K562 (cell line): ENCODE measurements around the gene TRMT2A. TPM values are rescaled to one million over a fixed set of nuclear protein-coding genes. Genes with fewer than 3 reads are reported as not detected.
A peak's percentile ranks its signal among the peaks of the same experiment; 100 is the strongest.

ENCODE experiments used
- ERF ChIP-seq: fragments of 450-650 bp; formaldehyde crosslinking; IDR thresholded peaks from 2 replicates; pipeline ENCODE4 v1.4.0; 2020; ENCODE audit warnings: mild to moderate bottlenecking, mixed read lengths
- JUND ChIP-seq, 2 experiments: IDR thresholded peaks; 2 replicates in 1 of 2; 3 replicates in 1 of 2; pipeline ENCODE4 v1.6.1; 2011; ENCODE audit warnings: borderline replicate concordance in 2 of 2, low read depth in 2 of 2, low read length in 2 of 2, improper control_type of control experiment in 1 of 2, missing biosample characterization in 1 of 2, missing genetic modification characterization in 1 of 2, missing genetic modification reagents in 1 of 2
- KDM2B ChIP-seq: fragments of 250-450 bp; sonication (Bioruptor Pico); IDR thresholded peaks from 2 replicates; pipeline ENCODE4 v1.8.0; 2021; ENCODE audit warnings: mild to moderate bottlenecking, moderate library complexity
- MAFF ChIP-seq: IDR thresholded peaks from 2 replicates; pipeline ENCODE4 v1.6.1; 2012; ENCODE audit warnings: low read length, improper control_type of control experiment
- MAZ ChIP-seq, 2 experiments: fragments of 450-650 bp in 1 of 2; sonication (generic) in 1 of 2; formaldehyde crosslinking; IDR thresholded peaks in 1 of 2; conservative IDR thresholded peaks in 1 of 2; 2 replicates each; pipeline versions ENCODE4 v1.4.0 to v1.5.0; 2020; ENCODE audit warnings: mild to moderate bottlenecking in 1 of 2, missing genetic modification reagents in 1 of 2
- MTA3 ChIP-seq: fragments of 450-650 bp; formaldehyde crosslinking; IDR thresholded peaks from 2 replicates; pipeline ENCODE4 v1.6.1; 2017; ENCODE audit warnings: mild to moderate bottlenecking, borderline replicate concordance
- NCOA6 ChIP-seq: fragments of 450-650 bp; IDR thresholded peaks from 2 replicates; pipeline ENCODE4 v1.6.1; 2017; ENCODE audit warnings: mild to moderate bottlenecking
- RBM22 ChIP-seq: fragments of 200-400 bp; formaldehyde crosslinking; IDR thresholded peaks from 2 replicates; pipeline ENCODE4 v1.6.1; 2018; ENCODE audit warnings: low read length, low read depth; ENCODE audit not compliant: poor library complexity, severe bottlenecking
- SMARCA5 ChIP-seq: fragments of 450-650 bp; IDR thresholded peaks from 2 replicates; pipeline ENCODE4 v1.6.1; 2016
- SMARCC2 ChIP-seq: fragments of 450-650 bp; IDR thresholded peaks from 2 replicates; pipeline ENCODE4 v1.6.1; 2017; ENCODE audit warnings: antibody characterized with exemption, moderate library complexity, mild to moderate bottlenecking, low read depth
- SNRNP70 ChIP-seq: fragments of 200-400 bp; formaldehyde crosslinking; optimal IDR thresholded peaks from 2 replicates; pipeline ENCODE3; 2017; ENCODE audit warnings: low read depth, low read length
- SP1 ChIP-seq: sonication (generic); formaldehyde crosslinking; IDR thresholded peaks from 2 replicates; pipeline ENCODE4 v1.8.1; 2022; ENCODE audit warnings: mild to moderate bottlenecking, missing genetic modification reagents
- SREBF1 ChIP-seq: fragments of 150-350 bp; IDR thresholded peaks from 2 replicates; pipeline ENCODE4 v1.6.1; 2014; ENCODE audit warnings: antibody characterized with exemption, low read depth, low read length, borderline replicate concordance
- ZNF408 ChIP-seq: fragments of 250-450 bp; sonication (Bioruptor Pico); IDR thresholded peaks from 2 replicates; pipeline ENCODE4 v1.4.0; 2020; ENCODE audit warnings: low read depth, mild to moderate bottlenecking, moderate library complexity
- ZNF764 ChIP-seq: fragments of 250-450 bp; sonication (Bioruptor Pico); IDR thresholded peaks from 2 replicates; pipeline ENCODE4 v1.4.0; 2020; ENCODE audit warnings: low read depth, mild to moderate bottlenecking, moderate library complexity
- polyA plus RNA-seq, 8 experiments: library from polyadenylated mRNA; depleted of rRNA in 4 of 8; stranded (reverse) in 5 of 8; unstranded in 3 of 8; fragments of >200 nt; fragmentation: Nextera tagmentation in 2 of 8; fragmentation: Illumina TruSeq in 1 of 8; extraction: Ambion mirVana in 2 of 8; extraction: Trizol in 1 of 8; gene quantifications; 2 replicates each; pipeline versions ENCODE4 v1.2.1 to v1.2.3, GENCODE V29; 2011 to 2014; ENCODE audit warnings: inconsistent platforms in 1 of 8, missing spikeins in 1 of 8
- total RNA-seq, 7 experiments: library from RNA; depleted of rRNA in 6 of 7; stranded (reverse); fragments of >200 nt in 6 of 7; fragmentation: Illumina TruSeq in 2 of 7; extraction: Trizol in 2 of 7; gene quantifications; 2 replicates each; pipeline versions ENCODE4 v1.2.1 to v1.2.3, GENCODE V29; 2011 to 2021; ENCODE audit warnings: low replicate concordance in 1 of 7
- TF ChIP-seq, protein P1 (sequence below): sonication (generic); formaldehyde crosslinking; IDR thresholded peaks from 2 replicates; pipeline ENCODE4 v1.8.0; 2022; ENCODE audit warnings: missing genetic modification reagents, mild to moderate bottlenecking, moderate library complexity, borderline replicate concordance
- TF ChIP-seq, protein P2 (sequence below): fragments of 200-800 bp; sonication (Bioruptor generic); IDR thresholded peaks from 2 replicates; pipeline ENCODE4 v1.6.1; 2016; ENCODE audit warnings: missing genetic modification characterization, missing compliant biosample characterization
- TF ChIP-seq, protein P3 (sequence below), 2 experiments: fragments of 450-650 bp in 1 of 2; IDR thresholded peaks; 2 replicates each; pipeline ENCODE4 v1.6.1; 2011 to 2017; ENCODE audit warnings: low read depth in 2 of 2, antibody characterized with exemption in 1 of 2, borderline replicate concordance in 1 of 2, low read length in 1 of 2, mild to moderate bottlenecking in 1 of 2, mixed read lengths in 1 of 2; ENCODE audit not compliant: control insufficient read depth in 1 of 2

Gene TRMT2A
- total and polyA plus RNA-seq, 9 of the 15 experiments (the other 6 are each of a cell fraction or from before 2014, with no cell fraction given) = 1.6 to 265 (median 140) TPM

DNA sequence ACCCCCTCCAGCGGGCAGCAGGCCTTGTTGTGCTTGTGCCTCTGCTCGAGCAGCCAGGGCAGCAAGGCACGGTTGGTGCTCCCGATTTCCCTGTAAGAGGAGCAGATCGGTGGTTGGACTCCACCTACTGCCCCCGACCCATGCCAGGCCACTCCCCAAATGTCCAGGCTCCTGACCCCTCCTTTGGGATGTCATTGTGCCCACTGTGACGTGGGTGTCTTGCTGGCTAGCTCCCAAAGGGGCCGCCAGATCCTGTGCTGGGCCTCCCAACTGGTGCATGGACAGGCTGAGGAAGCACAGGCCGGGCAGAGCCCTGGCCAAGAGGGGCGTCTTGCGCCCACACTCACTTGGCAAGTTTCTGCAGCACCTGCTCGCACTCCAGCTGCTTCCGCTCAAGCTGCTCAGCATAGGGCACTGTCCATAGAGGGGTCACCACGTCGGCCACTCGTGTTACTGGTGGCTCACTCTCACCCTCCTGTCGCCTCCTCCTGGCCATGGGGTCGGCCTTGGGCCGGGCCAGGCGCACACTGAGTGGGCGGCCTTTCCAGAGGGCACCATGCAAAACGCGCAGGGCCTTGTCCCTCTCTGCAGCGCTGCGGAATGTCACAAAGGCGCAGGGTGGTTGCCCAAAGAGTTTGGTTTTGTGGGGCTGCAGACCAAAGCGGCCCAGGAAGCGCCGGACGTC, 1.2 kb downstream of the TRMT2A start, which contains the start of gene RANBP1 (continued):
- TF ChIP-seq MAFF = no peak
- TF ChIP-seq NCOA6 = no peak
- no peak for TF ChIP-seq SP1 (CRISPR knock-in tag)
- 0 out of 2 replicates have a peak, but pooled peaks have one; percentile 13 for TF ChIP-seq JUND (IDR thresholded peaks at IDR 0.05; ENCODE audit: borderline replicate concordance, low read depth, low read length)
- TF ChIP-seq JUND (tag; IDR thresholded peaks at IDR 0.05; ENCODE audit: borderline replicate concordance, low read depth, low read length) = no peak
- TF ChIP-seq ZNF408 (CRISPR knock-in tag) = no peak
- TF ChIP-seq ZNF764 = peak; percentile 91
- TF ChIP-seq ERF (CRISPR knock-in tag) = 0 out of 2 replicates have a peak, but pooled peaks have one; percentile 8
- TF ChIP-seq SREBF1 = no peak
- TF ChIP-seq, protein P1, sequence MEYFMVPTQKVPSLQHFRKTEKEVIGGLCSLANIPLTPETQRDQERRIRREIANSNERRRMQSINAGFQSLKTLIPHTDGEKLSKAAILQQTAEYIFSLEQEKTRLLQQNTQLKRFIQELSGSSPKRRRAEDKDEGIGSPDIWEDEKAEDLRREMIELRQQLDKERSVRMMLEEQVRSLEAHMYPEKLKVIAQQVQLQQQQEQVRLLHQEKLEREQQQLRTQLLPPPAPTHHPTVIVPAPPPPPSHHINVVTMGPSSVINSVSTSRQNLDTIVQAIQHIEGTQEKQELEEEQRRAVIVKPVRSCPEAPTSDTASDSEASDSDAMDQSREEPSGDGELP (CRISPR knock-in tag) = no peak
- no peak for TF ChIP-seq MTA3
- TF ChIP-seq RBM22 = no peak
- peak; percentile 68; the same call in 1 of the 2 replicates for TF ChIP-seq SMARCA5
- TF ChIP-seq KDM2B (CRISPR knock-in tag) = no peak
- TF ChIP-seq, protein P2, sequence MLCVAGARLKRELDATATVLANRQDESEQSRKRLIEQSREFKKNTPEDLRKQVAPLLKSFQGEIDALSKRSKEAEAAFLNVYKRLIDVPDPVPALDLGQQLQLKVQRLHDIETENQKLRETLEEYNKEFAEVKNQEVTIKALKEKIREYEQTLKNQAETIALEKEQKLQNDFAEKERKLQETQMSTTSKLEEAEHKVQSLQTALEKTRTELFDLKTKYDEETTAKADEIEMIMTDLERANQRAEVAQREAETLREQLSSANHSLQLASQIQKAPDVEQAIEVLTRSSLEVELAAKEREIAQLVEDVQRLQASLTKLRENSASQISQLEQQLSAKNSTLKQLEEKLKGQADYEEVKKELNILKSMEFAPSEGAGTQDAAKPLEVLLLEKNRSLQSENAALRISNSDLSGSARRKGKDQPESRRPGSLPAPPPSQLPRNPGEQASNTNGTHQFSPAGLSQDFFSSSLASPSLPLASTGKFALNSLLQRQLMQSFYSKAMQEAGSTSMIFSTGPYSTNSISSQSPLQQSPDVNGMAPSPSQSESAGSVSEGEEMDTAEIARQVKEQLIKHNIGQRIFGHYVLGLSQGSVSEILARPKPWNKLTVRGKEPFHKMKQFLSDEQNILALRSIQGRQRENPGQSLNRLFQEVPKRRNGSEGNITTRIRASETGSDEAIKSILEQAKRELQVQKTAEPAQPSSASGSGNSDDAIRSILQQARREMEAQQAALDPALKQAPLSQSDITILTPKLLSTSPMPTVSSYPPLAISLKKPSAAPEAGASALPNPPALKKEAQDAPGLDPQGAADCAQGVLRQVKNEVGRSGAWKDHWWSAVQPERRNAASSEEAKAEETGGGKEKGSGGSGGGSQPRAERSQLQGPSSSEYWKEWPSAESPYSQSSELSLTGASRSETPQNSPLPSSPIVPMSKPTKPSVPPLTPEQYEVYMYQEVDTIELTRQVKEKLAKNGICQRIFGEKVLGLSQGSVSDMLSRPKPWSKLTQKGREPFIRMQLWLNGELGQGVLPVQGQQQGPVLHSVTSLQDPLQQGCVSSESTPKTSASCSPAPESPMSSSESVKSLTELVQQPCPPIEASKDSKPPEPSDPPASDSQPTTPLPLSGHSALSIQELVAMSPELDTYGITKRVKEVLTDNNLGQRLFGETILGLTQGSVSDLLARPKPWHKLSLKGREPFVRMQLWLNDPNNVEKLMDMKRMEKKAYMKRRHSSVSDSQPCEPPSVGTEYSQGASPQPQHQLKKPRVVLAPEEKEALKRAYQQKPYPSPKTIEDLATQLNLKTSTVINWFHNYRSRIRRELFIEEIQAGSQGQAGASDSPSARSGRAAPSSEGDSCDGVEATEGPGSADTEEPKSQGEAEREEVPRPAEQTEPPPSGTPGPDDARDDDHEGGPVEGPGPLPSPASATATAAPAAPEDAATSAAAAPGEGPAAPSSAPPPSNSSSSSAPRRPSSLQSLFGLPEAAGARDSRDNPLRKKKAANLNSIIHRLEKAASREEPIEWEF (CRISPR knock-in tag) = no peak
- TF ChIP-seq SNRNP70 = no peak
- peak in 1 of 2 experiments; percentile 42; a peak in 1 of 4 replicates for TF ChIP-seq MAZ (CRISPR knock-in tag; conservative IDR thresholded peaks at IDR 0.05 in 1 of 2, IDR thresholded peaks at IDR 0.05 in 1 of 2)
- TF ChIP-seq, protein P3, sequence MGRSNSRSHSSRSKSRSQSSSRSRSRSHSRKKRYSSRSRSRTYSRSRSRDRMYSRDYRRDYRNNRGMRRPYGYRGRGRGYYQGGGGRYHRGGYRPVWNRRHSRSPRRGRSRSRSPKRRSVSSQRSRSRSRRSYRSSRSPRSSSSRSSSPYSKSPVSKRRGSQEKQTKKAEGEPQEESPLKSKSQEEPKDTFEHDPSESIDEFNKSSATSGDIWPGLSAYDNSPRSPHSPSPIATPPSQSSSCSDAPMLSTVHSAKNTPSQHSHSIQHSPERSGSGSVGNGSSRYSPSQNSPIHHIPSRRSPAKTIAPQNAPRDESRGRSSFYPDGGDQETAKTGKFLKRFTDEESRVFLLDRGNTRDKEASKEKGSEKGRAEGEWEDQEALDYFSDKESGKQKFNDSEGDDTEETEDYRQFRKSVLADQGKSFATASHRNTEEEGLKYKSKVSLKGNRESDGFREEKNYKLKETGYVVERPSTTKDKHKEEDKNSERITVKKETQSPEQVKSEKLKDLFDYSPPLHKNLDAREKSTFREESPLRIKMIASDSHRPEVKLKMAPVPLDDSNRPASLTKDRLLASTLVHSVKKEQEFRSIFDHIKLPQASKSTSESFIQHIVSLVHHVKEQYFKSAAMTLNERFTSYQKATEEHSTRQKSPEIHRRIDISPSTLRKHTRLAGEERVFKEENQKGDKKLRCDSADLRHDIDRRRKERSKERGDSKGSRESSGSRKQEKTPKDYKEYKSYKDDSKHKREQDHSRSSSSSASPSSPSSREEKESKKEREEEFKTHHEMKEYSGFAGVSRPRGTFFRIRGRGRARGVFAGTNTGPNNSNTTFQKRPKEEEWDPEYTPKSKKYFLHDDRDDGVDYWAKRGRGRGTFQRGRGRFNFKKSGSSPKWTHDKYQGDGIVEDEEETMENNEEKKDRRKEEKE (IDR thresholded peaks at IDR 0.05; ENCODE audit: borderline replicate concordance in 1 of 2, control insufficient read depth in 1 of 2, low read depth in 2 of 2, low read length in 1 of 2) = no peak
- TF ChIP-seq SMARCC2 = no peak
